GM23248 (cell line): ENCODE results near the gene ACBD7.

Experiments
- EZH2 ChIP-seq: fragments of 200-600 bp; sonication (generic); IDR thresholded peaks from 2 replicates; pipeline ENCODE4 v1.6.1; 2018; ENCODE audit warnings: antibody characterized with exemption, mild to moderate bottlenecking; ENCODE audit not compliant: insufficient read depth, poor library complexity, severe bottlenecking
- EZH2phosphoT487 ChIP-seq: fragments of 200-600 bp; sonication (generic); IDR thresholded peaks from 2 replicates; pipeline ENCODE4 v1.6.1; 2018; ENCODE audit warnings: antibody characterized with exemption, moderate library complexity, mild to moderate bottlenecking, low read depth; ENCODE audit not compliant: insufficient read depth

DNA sequence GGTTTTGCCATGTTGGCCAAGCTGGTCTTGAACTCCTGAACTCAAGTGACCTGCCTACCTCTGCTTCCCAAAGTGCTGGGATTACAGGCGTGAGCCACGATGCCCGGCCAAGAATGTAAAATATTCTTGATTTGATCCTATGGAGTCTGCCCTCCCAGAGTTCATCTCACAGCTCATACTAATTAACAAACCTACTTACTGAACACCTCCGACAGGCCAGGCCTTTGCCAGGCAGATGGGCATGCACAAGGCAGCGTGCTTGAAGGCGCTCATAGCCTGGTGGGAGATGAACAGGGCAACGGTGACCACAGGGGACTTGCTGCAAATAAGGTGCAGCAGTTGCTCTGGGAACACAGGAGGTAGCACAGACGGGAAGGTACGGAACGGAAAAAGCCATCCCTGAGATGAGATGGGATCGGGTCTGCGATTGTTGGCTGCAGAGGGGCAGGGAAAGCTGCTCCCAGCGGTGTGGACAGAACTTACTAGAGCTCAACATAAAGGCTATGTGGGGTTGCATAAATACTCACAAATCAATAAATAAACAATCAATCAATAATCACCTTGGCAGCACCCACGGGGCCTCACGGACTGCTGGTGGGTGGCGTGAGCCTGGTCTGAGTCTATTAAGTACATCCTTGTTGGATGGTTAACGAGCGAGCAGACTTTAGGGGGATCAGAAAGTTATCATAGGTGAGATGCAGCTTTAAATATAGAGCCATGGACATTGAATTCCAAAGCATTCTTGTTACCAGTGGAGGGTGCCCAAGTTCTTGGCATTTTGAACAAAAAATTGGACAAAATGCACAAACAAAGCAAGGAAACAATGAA is 4.7 kb downstream of the ACBD7 start:
- no peak for TF ChIP-seq EZH2
- no peak for TF ChIP-seq EZH2phosphoT487
